Chondrocyte (in vitro differentiated cells): ENCODE data around the gene MRTFB. TPM values are rescaled to one million over a fixed set of nuclear protein-coding genes. Genes with fewer than 3 reads are reported as not detected.

Source experiments
- DNase-seq: peaks from one replicate; pipeline ENCODE4 v3.0.0; 2021; ENCODE audit warnings: mixed read lengths, low spot score
- H3K27ac Mint-ChIP-seq: one replicate; pipeline ENCODE4 v1.8.0; 2021; ENCODE audit warnings: mild to moderate bottlenecking, moderate library complexity, mixed read lengths; ENCODE audit not compliant: unreplicated experiment
- H3K27me3 Mint-ChIP-seq: 2 replicates; pipeline ENCODE4 v1.8.0; 2021; ENCODE audit warnings: low read depth, mixed read lengths
- H3K36me3 Mint-ChIP-seq: 2 replicates; pipeline ENCODE4 v1.8.0; 2021; ENCODE audit warnings: low read depth, mixed read lengths
- H3K4me1 Mint-ChIP-seq: 2 replicates; pipeline ENCODE4 v1.8.0; 2021; ENCODE audit warnings: low read depth, mild to moderate bottlenecking, mixed read lengths
- H3K4me3 Mint-ChIP-seq: one replicate; pipeline ENCODE4 v1.8.0; 2021; ENCODE audit warnings: mild to moderate bottlenecking, moderate library complexity, mixed read lengths; ENCODE audit not compliant: unreplicated experiment
- H3K9me3 Mint-ChIP-seq: 2 replicates; pipeline ENCODE4 v1.8.0; 2021; ENCODE audit warnings: low read depth, mixed read lengths
- total RNA-seq: library from RNA; stranded (reverse); gene quantifications from 3 replicates; pipeline ENCODE4 v1.2.1, GENCODE V29; 2021
- TF ChIP-seq, protein P1 (sequence below): fragments of 200-600 bp; sonication (generic); IDR thresholded peaks from 2 replicates; pipeline ENCODE4 v1.5.0; 2021; ENCODE audit warnings: antibody characterized with exemption, mild to moderate bottlenecking, moderate library complexity

Gene MRTFB
- total RNA-seq, 1 donor from 2014 or later, result 32.2 TPM

DNA sequence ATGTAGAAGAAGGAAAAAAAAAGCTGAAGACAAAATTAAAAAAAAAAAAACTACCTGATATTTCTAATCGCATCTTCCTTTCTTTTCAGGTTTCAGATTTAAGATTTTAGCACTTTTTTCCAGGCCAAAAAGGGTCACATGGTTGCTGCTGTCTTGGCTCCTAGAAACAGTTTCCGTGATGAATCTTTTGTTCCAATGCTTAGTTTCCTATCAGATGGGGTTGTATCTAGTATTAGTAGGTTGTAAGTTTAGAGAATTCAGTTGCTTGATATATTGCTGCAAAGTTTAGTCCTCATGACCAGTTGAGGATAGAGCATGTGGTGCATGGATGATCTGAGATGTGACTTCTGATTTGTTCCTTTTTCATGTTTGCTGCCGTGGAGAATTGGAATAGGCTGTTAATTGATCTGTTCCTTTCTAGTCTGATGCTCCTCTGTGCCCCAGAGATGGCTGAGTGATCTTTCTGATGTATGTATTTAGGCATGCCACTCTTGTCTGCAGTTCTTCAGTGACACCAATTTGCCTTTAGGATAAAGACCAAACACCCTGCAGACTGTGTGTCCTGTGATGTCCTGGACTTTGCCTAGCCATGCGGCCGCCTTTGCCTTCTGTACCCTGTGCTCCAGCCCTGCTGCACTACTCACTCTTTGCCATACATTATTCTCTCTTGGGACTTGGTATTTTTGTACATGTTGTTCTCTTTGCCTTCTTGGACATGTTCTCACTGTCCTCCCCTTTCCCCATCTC, 94.0 kb downstream of the MRTFB start:
- TF ChIP-seq, protein P1, sequence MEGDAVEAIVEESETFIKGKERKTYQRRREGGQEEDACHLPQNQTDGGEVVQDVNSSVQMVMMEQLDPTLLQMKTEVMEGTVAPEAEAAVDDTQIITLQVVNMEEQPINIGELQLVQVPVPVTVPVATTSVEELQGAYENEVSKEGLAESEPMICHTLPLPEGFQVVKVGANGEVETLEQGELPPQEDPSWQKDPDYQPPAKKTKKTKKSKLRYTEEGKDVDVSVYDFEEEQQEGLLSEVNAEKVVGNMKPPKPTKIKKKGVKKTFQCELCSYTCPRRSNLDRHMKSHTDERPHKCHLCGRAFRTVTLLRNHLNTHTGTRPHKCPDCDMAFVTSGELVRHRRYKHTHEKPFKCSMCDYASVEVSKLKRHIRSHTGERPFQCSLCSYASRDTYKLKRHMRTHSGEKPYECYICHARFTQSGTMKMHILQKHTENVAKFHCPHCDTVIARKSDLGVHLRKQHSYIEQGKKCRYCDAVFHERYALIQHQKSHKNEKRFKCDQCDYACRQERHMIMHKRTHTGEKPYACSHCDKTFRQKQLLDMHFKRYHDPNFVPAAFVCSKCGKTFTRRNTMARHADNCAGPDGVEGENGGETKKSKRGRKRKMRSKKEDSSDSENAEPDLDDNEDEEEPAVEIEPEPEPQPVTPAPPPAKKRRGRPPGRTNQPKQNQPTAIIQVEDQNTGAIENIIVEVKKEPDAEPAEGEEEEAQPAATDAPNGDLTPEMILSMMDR, result no peak
- peaks cover 18% of the 10 kb centered on the region for H3K4me1 Mint-ChIP-seq
- no peak overlapping the region for H3K27ac Mint-ChIP-seq
- no peak overlapping the region for H3K4me3 Mint-ChIP-seq
- H3K27me3 Mint-ChIP-seq, result no peaks in the 10 kb centered on the region
- H3K36me3 Mint-ChIP-seq, result peaks cover 1% of the 10 kb centered on the region
- H3K9me3 Mint-ChIP-seq, result no peaks in the 10 kb centered on the region
- DNase-seq, result no peak

DNA sequence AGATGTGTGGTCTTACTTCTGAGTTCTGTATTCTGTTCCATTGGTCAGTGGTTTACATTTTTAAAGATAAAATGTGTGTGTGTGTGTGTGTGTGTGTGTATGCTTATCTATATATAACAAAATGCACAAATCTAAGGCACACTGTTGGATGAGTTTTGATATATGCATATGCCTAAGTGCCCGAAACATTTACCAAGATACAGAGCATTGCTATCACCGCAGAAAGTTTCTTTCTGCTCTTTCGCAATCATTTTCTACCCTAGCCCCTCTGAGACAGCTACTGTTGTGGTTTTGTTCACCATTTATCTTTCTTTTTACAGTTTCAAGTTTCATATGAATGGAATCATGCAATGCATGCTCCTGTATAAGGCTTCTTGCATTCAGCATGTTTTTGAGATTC, 97.0 kb downstream of the MRTFB start:
- Mint-ChIP-seq H3K4me3 (no peak overlapping the region), H3K4me1 (peaks cover 20% of the 10 kb centered on the region), H3K9me3 (peaks cover 7% of the 10 kb centered on the region), H3K27ac (no peak overlapping the region), H3K36me3 (peaks cover 6% of the 10 kb centered on the region), H3K27me3 (no peaks in the 10 kb centered on the region)
- DNase-seq, result no peak
- TF ChIP-seq, protein P1, result no peak

DNA sequence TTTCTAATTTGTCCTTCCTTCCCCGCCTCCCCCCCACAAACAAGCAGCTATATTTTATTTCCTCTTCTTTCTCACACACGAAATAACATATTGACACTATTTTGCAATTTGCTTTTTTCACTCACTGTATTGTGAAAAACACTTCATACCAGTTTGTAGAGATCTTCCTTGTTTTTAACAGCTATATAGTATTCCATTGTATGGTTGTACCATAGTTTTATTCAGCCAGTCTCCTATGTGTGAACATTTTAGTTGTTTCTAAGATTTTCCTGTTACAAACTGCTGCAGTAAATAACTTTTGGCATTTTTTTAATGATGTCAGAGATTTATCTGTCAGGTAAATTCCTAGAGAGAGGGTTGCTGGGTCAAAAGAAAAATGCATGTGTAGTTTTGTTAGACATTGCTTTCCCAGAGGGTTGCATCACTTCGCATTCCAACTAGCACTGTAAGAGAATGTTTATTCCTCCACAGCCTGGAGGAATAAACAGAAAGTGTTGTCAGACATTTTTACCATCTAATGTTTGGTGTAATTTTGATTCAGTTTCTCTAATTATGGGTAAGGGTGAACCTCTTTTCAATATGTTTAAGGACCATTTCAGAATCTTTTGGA, 101.2 kb downstream of the MRTFB start:
- Mint-ChIP-seq H3K9me3 (peaks cover 13% of the 10 kb centered on the region), H3K36me3 (peaks cover 6% of the 10 kb centered on the region), H3K27me3 (no peaks in the 10 kb centered on the region), H3K27ac (no peak overlapping the region), H3K4me3 (no peak overlapping the region), H3K4me1 (peaks cover 31% of the 10 kb centered on the region)
- TF ChIP-seq, protein P1, result no peak
- DNase-seq, result no peak

DNA sequence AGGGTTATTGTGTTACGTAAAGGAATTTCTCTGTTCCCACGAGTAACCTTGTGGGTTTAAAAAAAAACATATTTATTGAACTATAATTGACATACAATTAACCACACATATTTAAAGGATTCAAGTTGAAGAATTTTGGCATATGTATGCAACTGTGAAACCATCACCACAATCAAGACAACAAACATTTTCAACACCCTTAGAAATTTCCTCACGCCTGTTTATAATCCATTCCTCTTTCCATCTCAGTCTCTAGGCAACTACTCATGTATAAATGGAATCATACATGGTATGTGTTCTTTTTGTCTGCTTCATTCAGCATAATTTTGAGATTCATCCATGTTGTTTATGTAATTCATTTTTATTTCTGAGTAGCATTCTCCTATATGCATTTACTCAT, 104.0 kb downstream of the MRTFB start:
- Mint-ChIP-seq H3K36me3 (peaks cover 4% of the 10 kb centered on the region), H3K9me3 (peaks cover 13% of the 10 kb centered on the region), H3K4me1 (peaks cover 31% of the 10 kb centered on the region), H3K27me3 (no peaks in the 10 kb centered on the region), H3K4me3 (no peak overlapping the region), H3K27ac (no peak overlapping the region)
- no peak for DNase-seq
- TF ChIP-seq, protein P1, result no peak

DNA sequence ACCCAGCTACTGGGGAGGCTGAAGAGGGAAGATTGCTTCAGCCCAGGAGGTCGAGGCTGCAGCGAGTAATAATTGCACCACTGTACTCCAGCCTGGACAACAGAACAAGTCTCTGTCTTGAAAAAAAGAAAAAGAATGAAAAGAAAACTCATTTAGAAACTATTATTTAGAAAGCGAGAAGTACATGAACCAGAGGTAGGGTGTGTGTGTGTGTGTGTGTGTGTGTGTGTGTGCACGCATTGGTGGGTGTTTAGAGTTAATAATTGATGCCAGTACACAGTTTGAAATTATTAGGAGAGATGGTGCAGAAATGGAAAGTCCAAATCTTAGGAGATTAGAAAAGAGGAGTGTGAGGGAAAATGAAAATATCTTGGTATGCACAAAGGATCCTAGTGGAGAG, 106.6 kb downstream of the MRTFB start:
- TF ChIP-seq, protein P1, result no peak
- peaks cover 5% of the 10 kb centered on the region for H3K9me3 Mint-ChIP-seq
- DNase-seq, result no peak
- H3K4me3 Mint-ChIP-seq, result no peak overlapping the region
- H3K36me3 Mint-ChIP-seq, result no peaks in the 10 kb centered on the region
- no peak overlapping the region for H3K27ac Mint-ChIP-seq
- H3K4me1 Mint-ChIP-seq, result peaks cover 38% of the 10 kb centered on the region
- H3K27me3 Mint-ChIP-seq, result no peaks in the 10 kb centered on the region
